Vagina (tissue), 2 donors: ENCODE measurements around the gene PAX7.

Experiments
- CTCF ChIP-seq, 3 experiments: fragments of 450-650 bp in 2 of 3; fragments of 200-600 bp in 1 of 3; sonication (generic) in 1 of 3; IDR thresholded peaks; one replicate each; pipeline ENCODE4 v1.5.1; 2017 to 2019; ENCODE audit warnings: antibody characterized with exemption in 3 of 3, mild to moderate bottlenecking in 2 of 3, moderate library complexity in 2 of 3
- POLR2A ChIP-seq, 2 donors: fragments of 450-650 bp; IDR thresholded peaks; one replicate each; pipeline ENCODE4 v1.6.1; 2017; ENCODE audit warnings: antibody characterized with exemption in 2 of 2, mild to moderate bottlenecking in 2 of 2, moderate library complexity in 2 of 2

DNA sequence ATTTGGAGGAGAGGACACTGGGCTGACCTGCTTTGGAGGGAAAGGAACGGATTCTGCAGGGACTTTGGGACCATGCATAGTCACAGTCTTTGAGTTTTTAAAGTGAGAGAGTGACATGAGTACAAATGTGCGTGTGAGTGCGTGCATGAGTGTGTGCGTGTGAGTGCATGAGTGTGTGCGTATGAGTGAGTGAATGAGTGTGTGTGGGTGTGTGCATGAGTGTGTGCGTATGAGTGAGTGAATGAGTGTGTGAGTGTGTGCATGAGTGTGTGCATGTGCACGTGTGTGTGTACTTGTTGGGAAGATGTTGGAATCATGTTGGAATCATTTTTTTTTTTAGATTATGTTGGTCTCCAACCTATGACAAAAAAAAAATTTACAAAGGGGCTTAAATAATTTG is 70.5 kb downstream of the PAX7 start:
- TF ChIP-seq CTCF (IDR thresholded peaks at IDR 0.05) (no peak), POLR2A (IDR thresholded peaks at IDR 0.05) (no peak)
